Hematopoietic multipotent progenitor cell (in vitro differentiated cells): ENCODE measurements around the gene CEND1. TPM values are rescaled to one million over a fixed set of nuclear protein-coding genes. Genes with fewer than 3 reads are reported as not detected.

Experiments
- small RNA-seq: library from RNA; depleted of rRNA; stranded (forward); fragments of <200 nt; gene quantifications from one replicate; pipeline ENCODE3, GENCODE V24; 2012
- total RNA-seq: library from RNA; depleted of rRNA; stranded (reverse); fragments of >200 nt; gene quantifications from one replicate; pipeline ENCODE4 v1.2.3, GENCODE V29; 2012

The CEND1 gene
- total RNA-seq, 1 donor = not detected

Small RNAs within 50 kb of the gene (small RNA-seq; reads per million reads assigned to genes)
- not detected for gene SNORA52

Other genes starting within 250 kb of the CEND1 start
- gene LMNTD2, start 229.4 kb downstream of the CEND1 start, total RNA-seq = 1.6 TPM
- gene RASSF7, start 229.1 kb downstream of the CEND1 start, total RNA-seq = 30.2 TPM
- 36.6 TPM for gene PHRF1, start 213.6 kb downstream of the CEND1 start, total RNA-seq
- 62.5 TPM for gene IRF7, start 174.1 kb downstream of the CEND1 start, total RNA-seq
- not detected for gene CDHR5, start 165.1 kb downstream of the CEND1 start, total RNA-seq
- not detected for gene SCT, start 162.9 kb downstream of the CEND1 start, total RNA-seq
- gene DRD4, start 152.8 kb downstream of the CEND1 start, total RNA-seq = 0.27 TPM
- 80.8 TPM for gene DEAF1, start 94.9 kb downstream of the CEND1 start, total RNA-seq
- 25.6 TPM for gene TMEM80, start 94.3 kb downstream of the CEND1 start, total RNA-seq
- gene EPS8L2, start 83.9 kb downstream of the CEND1 start, total RNA-seq = 5.7 TPM
- 401 TPM for gene TALDO1, start 42.6 kb downstream of the CEND1 start, total RNA-seq
- gene GATD1, start 12.6 kb downstream of the CEND1 start, total RNA-seq = 41.7 TPM
- gene SLC25A22, start 8.2 kb upstream of the CEND1 start, total RNA-seq = 12.1 TPM
- 11.3 TPM for gene PIDD1, start 15.1 kb upstream of the CEND1 start, total RNA-seq
- gene RPLP2, start 19.9 kb upstream of the CEND1 start, total RNA-seq = 2,675 TPM
- gene PNPLA2, start 28.8 kb upstream of the CEND1 start, total RNA-seq = 107 TPM
- 3.8 TPM for gene CRACR2B, start 37.8 kb upstream of the CEND1 start, total RNA-seq
- gene CD151, start 42.9 kb upstream of the CEND1 start, total RNA-seq = 145 TPM
- 41.5 TPM for gene POLR2L, start 52.4 kb upstream of the CEND1 start, total RNA-seq
- gene TSPAN4, start 52.8 kb upstream of the CEND1 start, total RNA-seq = 48.2 TPM
- 36.1 TPM for gene CHID1, start 120.7 kb upstream of the CEND1 start, total RNA-seq
- gene AP2A2, start 135.8 kb upstream of the CEND1 start, total RNA-seq = 68.7 TPM
- gene MUC6, start 246.6 kb upstream of the CEND1 start, total RNA-seq = under 0.01 TPM